ENCODE measurements around the gene ZC3H10.
"Not testable (repeated sequence)": the region's sequence is repeated elsewhere in the genome, so short reads cannot be mapped to it uniquely, and the experiment has no call there.

Gene ZC3H10

GRCh38 chr12:56117778-56118687 is at the start of gene ZC3H10:
Gene ZC3H10, plus strand, starts transcription at chr12:56118266. Its CDS starts 2,297 bp downstream, at chr12:56120563.
- ChIA-PET CTCF (interaction anchor here (0.7 to 14.7 kb wide), 38 partner anchors 10 to 519 kb away, joined by 3 to 243 read pairs (median 6); partner anchors contain the start of genes ANKRD52, ESYT1, MYL6 and MYL6B), POLR2A (interaction anchor here (0.6 to 5.0 kb wide), 12 partner anchors 9 to 353 kb away, joined by 3 to 56 read pairs (median 4); partner anchors contain the start of genes ANKRD52, ESYT1, PA2G4 and RNF41)
- TF ChIP-seq CTCF (IDR thresholded peaks at IDR 0.05; ENCODE audit: control extremely low read depth, extremely low read depth, low read depth, missing control alignments): peak; percentile 62
- DNase-seq (ENCODE audit: extremely low spot score): peak; percentile 93

GRCh38 chr12:56071648-56072047 is 46.4 kb upstream of the ZC3H10 start:
- no peak for TF ChIP-seq CTCF (IDR thresholded peaks at IDR 0.05; ENCODE audit: control extremely low read depth, extremely low read depth, low read depth, missing control alignments)
- no peak for DNase-seq (ENCODE audit: extremely low spot score)
- CTCF ChIA-PET: no interaction called here
- POLR2A ChIA-PET: no interaction called here

- CTCF ChIA-PET: interaction anchor here (1.2 to 1.3 kb wide), 2 partner anchors 9 to 10 kb away, joined by 3 to 4 read pairs; no protein-coding TSS in a partner anchor
- TF ChIP-seq CTCF (IDR thresholded peaks at IDR 0.05; ENCODE audit: control extremely low read depth, extremely low read depth, low read depth, missing control alignments): no peak
- no peak for DNase-seq (ENCODE audit: extremely low spot score)
- POLR2A ChIA-PET: interaction anchor here (0.6 kb wide), 1 partner anchor 42 kb away, joined by 3 read pairs; no protein-coding TSS in a partner anchor
Observed at GRCh38 chr12:56074396-56074795, 43.7 kb upstream of the ZC3H10 start.

GRCh38 chr12:56077966-56078365 is 40.1 kb upstream of the ZC3H10 start:
- DNase-seq (ENCODE audit: extremely low spot score); POLR2A ChIA-PET: not testable (repeated sequence)
- CTCF ChIA-PET: interaction anchor here (1.0 to 1.4 kb wide), 2 partner anchors 26 to 82 kb away, joined by 3 to 4 read pairs; partner anchors contain the start of gene PA2G4

GRCh38 chr12:56078427-56078826 is 39.6 kb upstream of the ZC3H10 start:
- ChIA-PET POLR2A (no interaction called here), CTCF (interaction anchor here (1.0 to 1.5 kb wide), 3 partner anchors 19 to 83 kb away, joined by 3 read pairs; no protein-coding TSS in a partner anchor)
- DNase-seq (ENCODE audit: extremely low spot score): no peak
- no peak for TF ChIP-seq CTCF (IDR thresholded peaks at IDR 0.05; ENCODE audit: control extremely low read depth, extremely low read depth, low read depth, missing control alignments)

- peak; percentile 55 for TF ChIP-seq CTCF (IDR thresholded peaks at IDR 0.05; ENCODE audit: control extremely low read depth, extremely low read depth, low read depth, missing control alignments)
- ChIA-PET CTCF (interaction anchor here (1.0 to 2.6 kb wide), 14 partner anchors 9 to 340 kb away, joined by 3 to 11 read pairs (median 3); partner anchors contain the start of genes PA2G4 and RNF41), POLR2A (interaction anchor here (0.7 kb wide), 1 partner anchor 25 kb away, joined by 3 read pairs; the partner anchor contains the start of gene PA2G4)
- DNase-seq (ENCODE audit: extremely low spot score): peak; percentile 79
Observed at GRCh38 chr12:56078931-56079722, 38.9 kb upstream of the ZC3H10 start.

Measured in GM10248 (cell line).